Activated naive CD4-positive, alpha-beta T cell treated with anti-CD3 and anti-CD28 coated beads for 36 hours (primary cell): ENCODE measurements around the gene LIPT1. TPM values are rescaled to one million over a fixed set of nuclear protein-coding genes. Genes with fewer than 3 reads are reported as not detected.

Experiments used
- CTCF ChIA-PET: fragments of 350-600 bp; sonication (Branson Sonifier 250); formaldehyde crosslinking; loops from one replicate; lab custom pipeline; 2021; ENCODE audit warnings: antibody characterized with exemption; lab: Charles Lee
- DNase-seq: peaks from one replicate; pipeline ENCODE4 v3.0.0-alpha.2; 2020
- H3K27ac Mint-ChIP-seq: one replicate; pipeline ENCODE4 v1.8.0; 2021; ENCODE audit warnings: mild to moderate bottlenecking, mixed read lengths
- H3K27me3 Mint-ChIP-seq: one replicate; pipeline ENCODE4 v1.8.0; 2021; ENCODE audit warnings: low read depth, mixed read lengths
- H3K36me3 Mint-ChIP-seq: one replicate; pipeline ENCODE4 v1.8.0; 2021; ENCODE audit warnings: low read depth, mixed read lengths
- H3K4me1 Mint-ChIP-seq: one replicate; pipeline ENCODE4 v1.8.0; 2021; ENCODE audit warnings: low read depth, mixed read lengths
- H3K4me3 Mint-ChIP-seq: one replicate; pipeline ENCODE4 v1.8.0; 2021; ENCODE audit warnings: mild to moderate bottlenecking, moderate library complexity, mixed read lengths
- H3K9me3 Mint-ChIP-seq: one replicate; pipeline ENCODE4 v1.8.0; 2021; ENCODE audit warnings: mixed read lengths
- intact Hi-C: fragments of 100-400 bp; cut with micrococcal nuclease; formaldehyde crosslinking; loops from one replicate; pipeline ENCODE4 v1.15.1; 2023
- total RNA-seq, 2 experiments: library from RNA; stranded (reverse); gene quantifications; one replicate each; pipeline ENCODE4 v1.2.3, GENCODE V29; 2021

The LIPT1 gene
- total RNA-seq, 2 experiments from 2014 or later: 7.0 to 8.1 TPM

DNA sequence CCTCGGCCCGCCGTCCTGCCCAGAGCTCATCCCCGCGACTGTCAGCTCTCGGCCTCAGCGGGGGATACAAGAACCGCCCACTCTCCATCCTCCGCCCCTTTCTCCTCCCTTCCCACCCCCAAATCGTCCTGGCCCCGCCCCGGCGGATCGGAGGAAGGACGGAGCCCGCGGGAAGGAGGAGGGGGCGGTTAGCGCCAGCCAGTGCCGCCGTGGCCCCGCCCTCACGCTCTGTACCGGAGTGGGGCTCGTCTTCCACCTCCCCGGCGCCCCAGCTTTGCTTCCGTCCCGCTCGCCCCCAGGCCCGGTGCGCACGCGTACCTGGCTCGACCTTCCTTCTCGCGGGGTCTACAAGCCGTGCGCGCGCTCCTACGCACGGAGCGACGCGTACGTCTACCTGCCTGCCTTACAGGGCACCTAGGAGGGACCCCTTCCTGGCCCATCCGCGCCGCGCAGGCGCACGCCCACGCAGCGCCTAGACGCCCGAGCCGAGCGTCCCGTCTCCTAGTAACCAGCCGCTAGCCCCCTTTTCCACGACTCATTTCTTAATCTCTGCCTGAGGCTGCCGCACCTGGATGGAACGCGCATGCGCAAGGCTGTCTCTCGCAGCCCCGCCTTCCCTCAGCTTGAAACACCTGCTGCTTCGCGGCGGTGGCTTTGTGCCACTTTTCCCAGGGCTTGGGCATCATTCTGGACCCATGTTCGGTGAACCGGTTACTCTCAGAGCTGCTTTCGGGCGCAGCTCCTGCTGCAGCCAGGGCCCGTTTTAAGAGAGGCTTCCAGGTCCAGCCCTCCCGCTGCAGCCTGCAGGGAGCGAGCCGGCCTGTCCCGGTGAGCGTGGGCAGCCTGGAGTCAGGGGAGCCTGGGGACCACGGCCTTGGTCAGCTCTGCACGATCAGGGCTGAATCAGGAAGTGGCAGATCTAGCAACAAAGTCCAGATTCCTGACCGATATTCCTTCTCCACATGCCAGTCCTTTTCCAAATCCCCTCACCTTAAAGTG is 13.4 kb upstream of the LIPT1 start, which contains the start of gene C2orf15:
Gene C2orf15 (plus strand): TSS at position 598 of the 999 bp plus-strand sequence. CDS start 8,852 bp downstream, outside the sequence.
- no peaks in the 10 kb centered on the region for H3K27me3 Mint-ChIP-seq

DNA sequence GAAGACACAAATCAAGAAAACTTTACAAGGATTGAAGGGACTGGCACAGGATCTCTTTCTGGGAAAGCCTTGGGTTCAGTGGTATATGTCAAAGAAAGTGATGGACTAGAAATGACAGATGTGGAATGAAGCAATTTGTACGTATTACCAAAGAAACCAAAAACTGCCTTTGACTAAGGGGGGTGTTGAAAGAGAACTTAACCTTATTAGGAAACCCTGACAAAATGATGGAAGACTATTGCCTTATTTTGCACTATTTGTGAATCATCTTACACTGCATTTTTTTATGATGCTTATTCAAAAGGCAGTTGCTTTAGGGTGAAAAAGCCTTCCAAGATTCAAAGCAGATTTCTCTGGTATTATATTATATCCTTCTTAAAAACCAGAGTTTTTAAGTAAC is 4.1 kb upstream of the LIPT1 start:
- CTCF ChIA-PET: no interaction called here
- intact Hi-C loops: loop anchor here (10.0 kb wide), 3 partner anchors 416 to 696 kb away; partner anchors contain the start of genes COA5, MGAT4A and UNC50

More for the DNA sequence above, 13.4 kb upstream of the LIPT1 start, which contains the start of gene C2orf15:
- DNase-seq: peak; percentile 96
- Mint-ChIP-seq H3K4me3 (peak within 1 kb of the TSS; percentile 93), H3K4me1 (peaks cover 17% of the 10 kb centered on the region), H3K27ac (peak within 1 kb of the TSS; percentile 86), H3K36me3 (peaks cover 8% of the 10 kb centered on the region), H3K9me3 (peaks cover 9% of the 10 kb centered on the region)
- intact Hi-C loops: loop anchor here (1.0 to 2.0 kb wide), 6 partner anchors 13 to 349 kb away; partner anchors contain the start of genes LIPT1, MITD1, MRPL30 and REV1
- CTCF ChIA-PET: interaction anchor here (0.8 to 1.9 kb wide), 8 partner anchors 11 to 349 kb away, joined by 3 to 6 read pairs (median 3); partner anchors contain the start of genes LIPT1, MITD1, MRPL30 and REV1

DNA sequence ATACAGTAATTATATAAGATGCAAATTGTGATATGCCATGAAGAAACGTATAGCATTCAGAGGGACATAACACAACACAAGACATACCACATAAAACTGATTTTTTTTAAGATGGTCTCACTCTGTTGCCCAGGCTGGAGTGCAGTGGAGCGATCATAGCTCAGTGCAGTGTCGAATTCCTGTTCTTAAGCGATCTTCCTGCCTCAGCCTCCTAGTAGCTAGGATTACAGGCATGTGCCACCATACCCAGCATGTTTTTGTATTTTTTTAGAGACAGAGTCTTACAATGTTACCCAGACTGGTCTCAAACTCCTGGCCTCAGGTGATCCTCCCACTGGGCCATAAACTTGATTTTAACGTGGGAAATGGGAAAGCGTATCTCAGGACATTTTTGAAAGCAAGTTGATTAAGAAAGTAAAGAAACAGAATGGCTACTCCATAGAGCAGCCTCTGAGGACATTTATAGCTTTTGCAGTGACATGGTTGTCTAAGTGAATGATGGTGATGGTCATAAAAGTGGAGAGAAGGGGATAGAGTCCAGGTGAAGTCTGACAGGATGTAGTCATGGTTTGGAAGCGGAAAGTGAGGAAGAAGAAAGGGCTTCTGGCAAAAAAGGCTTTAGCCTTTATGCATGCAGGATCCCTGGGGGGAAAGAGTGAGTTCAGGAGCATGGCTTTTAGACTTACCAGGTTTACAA is 2.4 kb upstream of the LIPT1 start:
- Mint-ChIP-seq H3K4me3 (no peak overlapping the region), H3K4me1 (peaks cover 30% of the 10 kb centered on the region), H3K27ac (no peak overlapping the region), H3K27me3 (no peaks in the 10 kb centered on the region), H3K9me3 (no peaks in the 10 kb centered on the region), H3K36me3 (peaks cover 6% of the 10 kb centered on the region)
- intact Hi-C loops: loop anchor here (10.0 kb wide), 3 partner anchors 418 to 698 kb away; partner anchors contain the start of genes COA5, MGAT4A and UNC50
- no peak for DNase-seq
- CTCF ChIA-PET: interaction anchor here (1.7 kb wide), 1 partner anchor 10 kb away, joined by 3 read pairs; the partner anchor contains the start of gene C2orf15

More for the DNA sequence above, 4.1 kb upstream of the LIPT1 start:
- H3K36me3 Mint-ChIP-seq: no peaks in the 10 kb centered on the region
- no peaks in the 10 kb centered on the region for H3K27me3 Mint-ChIP-seq
- peaks cover 15% of the 10 kb centered on the region for H3K4me1 Mint-ChIP-seq
- H3K27ac Mint-ChIP-seq: peak overlapping the region; percentile 47
- no peak for DNase-seq
- H3K4me3 Mint-ChIP-seq: no peak overlapping the region
- no peaks in the 10 kb centered on the region for H3K9me3 Mint-ChIP-seq

DNA sequence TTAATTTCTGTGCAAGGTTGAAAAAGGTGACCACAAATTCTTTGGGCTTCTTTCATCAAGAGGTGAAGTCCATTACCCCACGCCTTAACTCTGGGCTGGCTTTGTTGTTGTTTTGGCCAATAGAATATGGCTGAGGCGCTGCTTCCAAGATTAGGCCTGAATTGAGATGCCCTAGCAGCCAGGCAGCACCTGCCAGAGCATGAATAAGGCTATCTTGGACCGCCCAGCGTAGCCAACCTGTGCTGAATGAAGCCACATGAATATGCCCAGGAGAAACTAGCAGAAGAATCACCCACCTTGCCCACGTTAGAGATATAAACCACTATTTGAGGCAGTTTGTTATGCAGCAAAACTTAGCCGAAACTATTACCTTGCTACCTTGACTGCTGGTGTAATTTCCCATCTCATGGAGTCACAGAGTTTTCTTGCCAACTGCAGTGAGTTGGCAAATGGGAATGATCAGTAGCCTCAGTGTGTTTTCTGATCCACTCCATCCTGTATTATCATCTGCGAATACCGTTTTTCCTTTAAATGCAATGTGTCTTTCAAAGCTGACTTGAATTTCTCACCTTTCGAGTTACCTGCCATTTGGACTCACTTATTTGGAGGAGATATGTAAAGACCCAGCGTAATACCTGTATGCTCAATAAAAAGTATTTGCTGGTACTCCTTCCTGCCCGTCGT is 704 bp upstream of the LIPT1 start:
- H3K9me3 Mint-ChIP-seq: no peaks in the 10 kb centered on the region
- H3K4me3 Mint-ChIP-seq: no peak overlapping the region
- H3K4me1 Mint-ChIP-seq: peaks cover 36% of the 10 kb centered on the region
- DNase-seq: no peak
- no peaks in the 10 kb centered on the region for H3K27me3 Mint-ChIP-seq
- no peak overlapping the region for H3K27ac Mint-ChIP-seq
- peaks cover 8% of the 10 kb centered on the region for H3K36me3 Mint-ChIP-seq
- CTCF ChIA-PET: interaction anchor here (0.7 to 1.7 kb wide), 3 partner anchors 12 to 332 kb away, joined by 3 read pairs; partner anchors contain the start of gene C2orf15
- intact Hi-C loops: loop anchor here (1.0 to 10.0 kb wide), 5 partner anchors 13 to 699 kb away; partner anchors contain the start of genes C2orf15, COA5, MGAT4A and REV1

DNA sequence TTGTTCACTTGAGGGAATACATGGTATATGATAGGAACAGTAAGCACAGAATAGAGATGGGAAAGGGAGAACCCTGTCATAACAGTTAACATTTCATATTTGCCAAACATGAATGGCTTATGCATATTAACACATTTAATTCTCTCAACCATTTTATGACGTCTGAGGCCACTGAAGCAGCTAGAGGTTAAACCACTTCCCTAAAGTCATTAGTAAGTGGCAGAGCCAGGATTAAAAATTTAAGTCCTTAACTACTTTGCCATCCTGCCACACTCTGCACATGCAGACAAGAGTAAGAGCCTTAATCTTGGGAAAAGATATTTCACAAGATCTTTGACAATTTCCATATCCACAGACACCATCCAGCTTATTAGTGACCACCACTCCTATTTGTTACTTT is 2.1 kb downstream of the LIPT1 start:
- Mint-ChIP-seq H3K4me1 (peaks cover 27% of the 10 kb centered on the region), H3K9me3 (no peaks in the 10 kb centered on the region), H3K27me3 (no peaks in the 10 kb centered on the region), H3K27ac (no peak overlapping the region), H3K4me3 (no peak overlapping the region), H3K36me3 (peaks cover 14% of the 10 kb centered on the region)
- intact Hi-C loops: loop anchor here (10.0 kb wide), 3 partner anchors 422 to 702 kb away; partner anchors contain the start of genes COA5, MGAT4A and UNC50
- CTCF ChIA-PET: interaction anchor here (1.3 to 2.5 kb wide), 2 partner anchors 11 to 20 kb away, joined by 3 to 14 read pairs; no protein-coding TSS in a partner anchor
- DNase-seq: no peak

DNA sequence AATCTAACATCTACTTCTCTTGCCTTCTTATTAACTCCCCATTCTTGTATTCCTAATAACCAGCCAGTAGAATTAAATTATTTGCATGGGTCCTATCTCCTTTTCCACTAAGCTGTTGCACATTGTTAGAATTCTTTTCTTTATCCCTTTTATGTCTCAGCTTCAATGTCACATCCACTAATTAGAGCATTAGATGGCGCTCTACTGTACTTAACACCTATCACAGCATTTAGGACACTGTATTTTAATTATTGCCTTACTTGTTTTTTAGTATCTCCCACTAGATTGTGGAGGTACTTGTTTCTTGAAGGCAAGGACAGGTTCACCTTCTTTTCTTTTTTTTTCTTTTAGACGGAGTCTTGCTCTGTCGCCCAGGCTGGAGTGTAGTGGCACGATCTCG is 3.8 kb downstream of the LIPT1 start:
- CTCF ChIA-PET: interaction anchor here (1.2 to 2.5 kb wide), 3 partner anchors 9 to 17 kb away, joined by 4 to 14 read pairs (median 7); no protein-coding TSS in a partner anchor
- DNase-seq: no peak
- intact Hi-C loops: loop anchor here (10.0 kb wide), 3 partner anchors 424 to 704 kb away; partner anchors contain the start of genes COA5, MGAT4A and UNC50
- no peak overlapping the region for H3K4me3 Mint-ChIP-seq
- H3K4me1 Mint-ChIP-seq: peaks cover 27% of the 10 kb centered on the region
- no peaks in the 10 kb centered on the region for H3K9me3 Mint-ChIP-seq
- no peaks in the 10 kb centered on the region for H3K27me3 Mint-ChIP-seq
- H3K36me3 Mint-ChIP-seq: peaks cover 21% of the 10 kb centered on the region
- H3K27ac Mint-ChIP-seq: no peak overlapping the region

DNA sequence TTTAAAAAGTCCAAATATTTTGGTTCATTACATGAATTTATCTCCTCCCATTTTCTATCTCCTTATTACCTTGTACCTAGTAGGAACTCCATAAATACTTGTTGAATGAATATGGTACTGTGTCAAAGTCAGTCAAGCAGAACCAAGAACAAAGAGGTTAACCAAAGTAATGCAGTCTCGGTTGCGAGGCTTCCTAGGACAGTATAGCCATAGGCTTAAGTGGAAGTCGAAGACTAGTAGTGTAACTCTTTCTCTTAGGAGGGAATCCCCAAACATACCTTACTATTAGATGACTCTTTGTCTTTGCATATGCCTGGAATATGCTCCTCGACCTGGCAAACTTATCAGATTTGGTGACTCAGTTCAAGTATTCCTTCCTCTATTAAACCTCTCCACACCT is 4.8 kb downstream of the LIPT1 start:
- DNase-seq: no peak
- Mint-ChIP-seq H3K4me3 (no peak overlapping the region), H3K27ac (peak overlapping the region; percentile 19), H3K27me3 (no peaks in the 10 kb centered on the region), H3K9me3 (no peaks in the 10 kb centered on the region), H3K4me1 (peaks cover 27% of the 10 kb centered on the region), H3K36me3 (peaks cover 23% of the 10 kb centered on the region)
- intact Hi-C loops: loop anchor here (10.0 kb wide), 3 partner anchors 425 to 705 kb away; partner anchors contain the start of genes COA5, MGAT4A and UNC50
- CTCF ChIA-PET: interaction anchor here (0.6 kb wide), 1 partner anchor 20 kb away, joined by 4 read pairs; no protein-coding TSS in a partner anchor

DNA sequence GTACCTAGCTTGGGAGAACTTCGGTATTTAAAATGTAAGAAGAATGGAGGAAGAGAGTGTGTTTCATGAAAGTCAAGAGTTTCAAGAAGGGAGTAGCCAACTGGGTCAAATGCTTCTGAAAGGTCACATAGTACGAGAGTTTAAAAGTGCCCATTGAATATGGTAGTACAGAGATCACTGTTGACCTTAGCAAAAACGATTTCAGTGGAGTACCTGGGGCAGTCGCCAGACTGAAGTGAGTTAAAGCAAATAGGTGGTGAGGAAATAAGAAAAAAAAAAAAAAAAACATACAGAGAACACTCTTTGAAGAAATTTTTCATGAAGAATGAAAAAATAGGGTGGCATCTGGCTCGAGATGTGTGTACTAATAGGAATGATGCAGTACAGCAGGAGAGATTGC is 11.5 kb downstream of the LIPT1 start:
- Mint-ChIP-seq H3K36me3 (peaks cover 27% of the 10 kb centered on the region), H3K27ac (no peak overlapping the region), H3K4me1 (peaks cover 13% of the 10 kb centered on the region), H3K9me3 (no peaks in the 10 kb centered on the region), H3K4me3 (no peak overlapping the region), H3K27me3 (no peaks in the 10 kb centered on the region)
- CTCF ChIA-PET: interaction anchor here (1.1 to 2.2 kb wide), 3 partner anchors 8 to 14 kb away, joined by 3 to 14 read pairs (median 11); partner anchors contain the start of genes MITD1 and MRPL30
- no peak for DNase-seq
- intact Hi-C loops: no loop called here

DNA sequence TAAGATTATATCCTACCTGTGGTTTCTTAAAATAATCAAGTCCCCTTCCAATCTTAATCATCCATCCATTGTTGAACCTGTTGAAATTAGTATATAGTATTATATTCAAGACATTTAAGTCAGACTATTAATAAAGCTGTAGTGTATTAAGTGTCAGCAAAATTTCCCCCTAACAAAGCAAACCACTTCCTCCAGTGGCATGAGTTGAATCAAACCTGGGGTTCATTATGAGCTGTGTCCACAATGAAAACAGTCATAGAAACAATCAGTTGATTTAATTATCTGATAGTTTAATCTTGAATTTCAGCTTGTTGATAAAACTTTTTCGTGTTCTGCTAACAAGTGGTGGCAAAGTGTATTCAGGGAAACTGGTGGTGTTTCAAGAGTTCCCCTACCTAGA is 14.8 kb downstream of the LIPT1 start:
- H3K27me3 Mint-ChIP-seq: no peaks in the 10 kb centered on the region
- intact Hi-C loops: no loop called here
- peaks cover 28% of the 10 kb centered on the region for H3K4me1 Mint-ChIP-seq
- peak overlapping the region; percentile 16 for H3K27ac Mint-ChIP-seq
- CTCF ChIA-PET: no interaction called here
- no peak overlapping the region for H3K4me3 Mint-ChIP-seq
- H3K9me3 Mint-ChIP-seq: no peaks in the 10 kb centered on the region
- H3K36me3 Mint-ChIP-seq: peaks cover 25% of the 10 kb centered on the region
- DNase-seq: no peak

DNA sequence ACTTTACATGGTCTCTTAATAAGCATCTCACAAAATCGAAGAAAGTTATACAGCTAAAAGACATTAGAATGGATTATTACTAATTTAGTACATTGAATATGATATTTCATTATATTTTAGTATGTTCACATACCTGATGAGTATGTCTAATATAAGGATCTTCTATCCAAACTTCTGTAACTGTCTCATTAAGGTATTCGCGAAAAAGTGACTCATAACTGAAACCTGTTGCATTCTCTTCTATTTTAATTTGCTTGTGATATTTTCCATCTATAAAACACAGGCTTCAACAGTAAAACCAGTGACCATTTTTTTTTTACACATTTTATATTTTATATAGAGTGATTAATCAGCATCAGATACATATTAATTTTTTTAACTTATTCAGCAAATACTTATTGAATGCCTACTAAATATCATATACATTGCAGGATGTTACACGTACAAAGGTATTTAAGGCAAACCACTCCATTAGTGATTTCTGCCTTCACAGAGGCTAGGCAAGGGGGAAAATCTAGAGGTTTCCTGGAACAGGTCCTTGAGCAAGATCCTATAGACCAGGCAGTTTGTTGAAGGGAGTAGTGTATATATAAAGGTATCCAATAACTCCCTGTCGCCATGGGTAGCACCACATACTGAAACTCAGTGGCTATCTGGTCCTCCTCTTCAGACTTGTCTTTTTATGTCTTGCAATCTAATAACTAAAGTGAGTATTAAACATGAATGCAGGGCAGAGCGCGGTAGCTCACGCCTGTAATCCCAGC is 16.8 kb downstream of the LIPT1 start:
- Mint-ChIP-seq H3K36me3 (peaks cover 22% of the 10 kb centered on the region), H3K4me3 (no peak overlapping the region), H3K27me3 (no peaks in the 10 kb centered on the region), H3K27ac (peak overlapping the region; percentile 80), H3K9me3 (no peaks in the 10 kb centered on the region), H3K4me1 (peaks cover 40% of the 10 kb centered on the region)
- DNase-seq: no peak
- intact Hi-C loops: loop anchor here (10.0 kb wide), 1 partner anchor 537 kb away; no protein-coding TSS in a partner anchor
- CTCF ChIA-PET: interaction anchor here (1.0 kb wide), 1 partner anchor 13 kb away, joined by 4 read pairs; no protein-coding TSS in a partner anchor
